ENCODE results near the gene PTGER4. TPM values are rescaled to one million over a fixed set of nuclear protein-coding genes. Genes with fewer than 3 reads are reported as not detected.

The PTGER4 gene
- total RNA-seq, 1 donor from 2014 or later = 17.1 TPM

- DNase-seq (ENCODE audit: low spot score) (no peak), ATAC-seq (no peak)
- intact Hi-C loops (cut with DNase I) = no loop called here
These were observed 13.1 kb upstream of the PTGER4 start for GRCh38 chr5:40666657-40667056.

- intact Hi-C loops (cut with DNase I) = no loop called here
- ATAC-seq = no peak
- DNase-seq (ENCODE audit: low spot score) = no peak
These were observed 12.5 kb upstream of the PTGER4 start for GRCh38 chr5:40667161-40667663.

GRCh38 chr5:40669606-40670390, 9.9 kb upstream of the PTGER4 start:
- no peak for ATAC-seq
- no peak for DNase-seq (ENCODE audit: low spot score)
- intact Hi-C loops (cut with DNase I) = no loop called here

GRCh38 chr5:40672425-40672824, 7.3 kb upstream of the PTGER4 start:
- DNase-seq (ENCODE audit: low spot score) = no peak
- ATAC-seq = peak; percentile 60
- intact Hi-C loops (cut with DNase I) = no loop called here

GRCh38 chr5:40674661-40675235, 5.0 kb upstream of the PTGER4 start:
- DNase-seq (ENCODE audit: low spot score) = no peak
- intact Hi-C loops (cut with DNase I) = no loop called here
- no peak for ATAC-seq

- DNase-seq (ENCODE audit: low spot score) (no peak), ATAC-seq (no peak)
- intact Hi-C loops (cut with DNase I) = no loop called here
These were observed 4.2 kb upstream of the PTGER4 start for GRCh38 chr5:40675396-40676133.

- intact Hi-C loops (cut with DNase I) = no loop called here
- peak; percentile 62 for DNase-seq (ENCODE audit: low spot score)
- no peak for ATAC-seq
These were observed 2.9 kb upstream of the PTGER4 start for GRCh38 chr5:40676613-40677343.

- intact Hi-C loops (cut with DNase I) = no loop called here
- no peak for ATAC-seq
- no peak for DNase-seq (ENCODE audit: low spot score)
These were observed 2.3 kb upstream of the PTGER4 start for GRCh38 chr5:40677456-40677855.

GRCh38 chr5:40678026-40678425, 1.7 kb upstream of the PTGER4 start:
- no peak for DNase-seq (ENCODE audit: low spot score)
- intact Hi-C loops (cut with DNase I) = no loop called here
- ATAC-seq = no peak

GRCh38 chr5:40678460-40679147, 1.1 kb upstream of the PTGER4 start:
- intact Hi-C loops (cut with DNase I) = no loop called here
- no peak for DNase-seq (ENCODE audit: low spot score)
- ATAC-seq = no peak

GRCh38 chr5:40679148-40679912, 385 bp upstream of the PTGER4 start:
- intact Hi-C loops (cut with DNase I) = no loop called here
- peak; percentile 96 for ATAC-seq
- DNase-seq (ENCODE audit: low spot score) = peak; percentile 96

GRCh38 chr5:40680741-40681362, 1.1 kb downstream of the PTGER4 start:
- ATAC-seq = peak; percentile 1

GRCh38 chr5:40681363-40682153, 1.8 kb downstream of the PTGER4 start:
- intact Hi-C loops (cut with DNase I) = loop anchor here (10.0 kb wide), 1 partner anchor 967 kb away; no protein-coding TSS in a partner anchor
- no peak for ATAC-seq

More at GRCh38 chr5:40680741-40681362, 1.1 kb downstream of the PTGER4 start:
- intact Hi-C loops (cut with DNase I) = loop anchor here (10.0 kb wide), 1 partner anchor 966 kb away; no protein-coding TSS in a partner anchor
- peak; percentile 69 for DNase-seq (ENCODE audit: low spot score)

GRCh38 chr5:40682154-40683017, 2.7 kb downstream of the PTGER4 start:
- no peak for ATAC-seq
- no peak for DNase-seq (ENCODE audit: low spot score)
- intact Hi-C loops (cut with DNase I) = loop anchor here (10.0 kb wide), 1 partner anchor 968 kb away; no protein-coding TSS in a partner anchor

More at GRCh38 chr5:40681363-40682153, 1.8 kb downstream of the PTGER4 start:
- peak; percentile 65 for DNase-seq (ENCODE audit: low spot score)

GRCh38 chr5:40683305-40683704, 3.6 kb downstream of the PTGER4 start:
- no peak for DNase-seq (ENCODE audit: low spot score)
- intact Hi-C loops (cut with DNase I) = loop anchor here (10.0 kb wide), 1 partner anchor 969 kb away; no protein-coding TSS in a partner anchor
- ATAC-seq = no peak

Data from sciatic nerve (tissue), 2 donors.